ENCODE results near the gene RAB27A. TPM values are rescaled to one million over a fixed set of nuclear protein-coding genes. Genes with fewer than 3 reads are reported as not detected.

Gene RAB27A
- total and polyA plus RNA-seq, 9 of the 15 experiments (the other 6 are each of a cell fraction or from before 2014, with no cell fraction given) = 31.5 to 171 (median 80.4) TPM

- no peak for TF ChIP-seq NR4A1 (CRISPR knock-in tag; IDR thresholded peaks at IDR 0.05)
- no peak for TF ChIP-seq NR4A1 (tag; IDR thresholded peaks at IDR 0.05)
- TF ChIP-seq DPF2 (IDR thresholded peaks at IDR 0.05) = 0 out of 2 replicates have a peak, but pooled peaks have one; percentile 29
- no peak; the same call in 1 of the 2 replicates for TF ChIP-seq POLR2H (tag; IDR thresholded peaks at IDR 0.05; ENCODE audit: low read depth)
- no peak for TF ChIP-seq CBX5 (IDR thresholded peaks at IDR 0.05; ENCODE audit: borderline replicate concordance, low read depth)
- no peak for TF ChIP-seq GTF3C2 (IDR thresholded peaks at IDR 0.05; ENCODE audit: borderline replicate concordance, extremely low read depth, insufficient read length)
- no peak for TF ChIP-seq ARID2 (IDR thresholded peaks at IDR 0.05)
- 0 out of 2 replicates have a peak, but pooled peaks have one; percentile 50 for TF ChIP-seq ZBED1 (IDR thresholded peaks at IDR 0.05)
- no peak for TF ChIP-seq ESRRB (CRISPR knock-in tag; IDR thresholded peaks at IDR 0.05; ENCODE audit: borderline replicate concordance)
- TF ChIP-seq NFXL1 (CRISPR knock-in tag; IDR thresholded peaks at IDR 0.05) = no peak
- no peak for TF ChIP-seq HINFP (tag; conservative IDR thresholded peaks at IDR 0.05; ENCODE audit: low read depth)
- TF ChIP-seq RHOXF2B (CRISPR knock-in tag; conservative IDR thresholded peaks at IDR 0.05) = no peak
- TF ChIP-seq ZNF696 (CRISPR knock-in tag; conservative IDR thresholded peaks at IDR 0.05) = no peak
- TF ChIP-seq FOS (IDR thresholded peaks at IDR 0.05; ENCODE audit: extremely low read depth, insufficient read length) = no peak
- TF ChIP-seq HOMEZ (CRISPR knock-in tag; IDR thresholded peaks at IDR 0.05) = no peak
- no peak for TF ChIP-seq MITF (IDR thresholded peaks at IDR 0.05)
- 0 out of 2 replicates have a peak, but pooled peaks have one; percentile 47 for TF ChIP-seq PREB (CRISPR knock-in tag; IDR thresholded peaks at IDR 0.05)
- no peak for TF ChIP-seq HNRNPUL1 (IDR thresholded peaks at IDR 0.05; ENCODE audit: low read length)
- no peak for TF ChIP-seq MAFK (IDR thresholded peaks at IDR 0.05; ENCODE audit: low read length)
- TF ChIP-seq CBX8 (IDR thresholded peaks at IDR 0.05; ENCODE audit: borderline replicate concordance, extremely low read depth, low read depth, low read length, poor library complexity, severe bottlenecking) = no peak
Observed at GRCh38 chr15:55289746-55290527, at the start of gene RAB27A (continued).
